ENCODE results near the gene KREMEN1. TPM values are rescaled to one million over a fixed set of nuclear protein-coding genes. Genes with fewer than 3 reads are reported as not detected.

KREMEN1 gene
- total and polyA plus RNA-seq, 4 donors = 8.8 to 27.5 (median 20.1) TPM

- H3K4me3 ChIP-seq = no peak overlapping the region
- no peaks in the 10 kb centered on the region for H3K9me3 ChIP-seq (ENCODE audit: control insufficient read depth in 4 of 4, insufficient read depth in 3 of 4, low read length in 3 of 4)
- no peaks in the 10 kb centered on the region for H3K27me3 ChIP-seq (ENCODE audit: control insufficient read depth in 3 of 3, insufficient read depth in 3 of 3, low read length in 2 of 3)
- peaks cover 1 to 71% (median 30%) of the 10 kb centered on the region in 5 donors for H3K4me1 ChIP-seq (ENCODE audit: control insufficient read depth in 5 of 5, insufficient read depth in 5 of 5, low read length in 5 of 5)
- no peak for TF ChIP-seq CTCF (IDR thresholded peaks at IDR 0.05; ENCODE audit: control extremely low read depth, extremely low read depth)
- no peak overlapping the region for H3K27ac ChIP-seq (ENCODE audit: low read depth in 1 of 2, low read length in 1 of 2)
- H3K36me3 ChIP-seq (ENCODE audit: control insufficient read depth in 4 of 4, insufficient read depth in 4 of 4, low read length in 4 of 4) = no peaks in the 10 kb centered on the region
- peak overlapping the region in 1 of 2 donors; percentile 1 for H3K9ac ChIP-seq (ENCODE audit: insufficient read depth in 1 of 2, low read length in 2 of 2)
- DNase-seq (no peak), ATAC-seq (ENCODE audit: insufficient read depth, low FRiP score) (no peak)
- WGBS, 2 donors = 65 to 69% methylated on average over 8 of the region's 8 CpGs
Observed at GRCh38 chr22:29079218-29079901, 6.5 kb downstream of the KREMEN1 start.

GRCh38 chr22:29080106-29080975 is 7.5 kb downstream of the KREMEN1 start:
- Histone ChIP-seq H3K36me3 (ENCODE audit: control insufficient read depth in 4 of 4, insufficient read depth in 4 of 4, low read length in 4 of 4) (no peaks in the 10 kb centered on the region), H3K27me3 (ENCODE audit: control insufficient read depth in 3 of 3, insufficient read depth in 3 of 3, low read length in 2 of 3) (no peaks in the 10 kb centered on the region), H3K4me3 (no peak overlapping the region), H3K27ac (ENCODE audit: low read depth in 1 of 2, low read length in 1 of 2) (peak overlapping the region in 1 of 2 donors; percentile 75), H3K4me1 (ENCODE audit: control insufficient read depth in 5 of 5, insufficient read depth in 5 of 5, low read length in 5 of 5) (peaks cover 1 to 65% (median 30%) of the 10 kb centered on the region in 5 donors), H3K9ac (ENCODE audit: insufficient read depth in 1 of 2, low read length in 2 of 2) (no peak overlapping the region), H3K9me3 (ENCODE audit: control insufficient read depth in 4 of 4, insufficient read depth in 3 of 4, low read length in 3 of 4) (no peaks in the 10 kb centered on the region)
- 83 to 90% methylated on average over 7 of the region's 7 CpGs for WGBS, 2 donors
- TF ChIP-seq CTCF (IDR thresholded peaks at IDR 0.05; ENCODE audit: control extremely low read depth, extremely low read depth) = no peak
- ATAC-seq (ENCODE audit: insufficient read depth, low FRiP score) (no peak), DNase-seq (peak; percentile 35 to 73 (median 67))

GRCh38 chr22:29081517-29082236 is 8.8 kb downstream of the KREMEN1 start:
- peak in 2 of 3 donors; percentile 95 to 97 for DNase-seq
- WGBS, 2 donors = 57 to 84% methylated on average over 3 of the region's 3 CpGs
- H3K36me3 ChIP-seq (ENCODE audit: control insufficient read depth in 4 of 4, insufficient read depth in 4 of 4, low read length in 4 of 4) = no peaks in the 10 kb centered on the region
- no peak for TF ChIP-seq CTCF (IDR thresholded peaks at IDR 0.05; ENCODE audit: control extremely low read depth, extremely low read depth)
- peaks cover 1 to 63% (median 30%) of the 10 kb centered on the region in 5 donors for H3K4me1 ChIP-seq (ENCODE audit: control insufficient read depth in 5 of 5, insufficient read depth in 5 of 5, low read length in 5 of 5)
- no peaks in the 10 kb centered on the region for H3K27me3 ChIP-seq (ENCODE audit: control insufficient read depth in 3 of 3, insufficient read depth in 3 of 3, low read length in 2 of 3)
- H3K9ac ChIP-seq (ENCODE audit: insufficient read depth in 1 of 2, low read length in 2 of 2) = peak overlapping the region in 1 of 2 donors; percentile 11
- no peak for ATAC-seq (ENCODE audit: insufficient read depth, low FRiP score)
- H3K4me3 ChIP-seq = no peak overlapping the region
- H3K9me3 ChIP-seq (ENCODE audit: control insufficient read depth in 4 of 4, insufficient read depth in 3 of 4, low read length in 3 of 4) = no peaks in the 10 kb centered on the region
- peak overlapping the region in 1 of 2 donors; percentile 6 for H3K27ac ChIP-seq (ENCODE audit: low read depth in 1 of 2, low read length in 1 of 2)

Measured in lung (tissue), 12 donors.